Measurements from ENCODE around the gene CRYL1.

- no peak for TF ChIP-seq CTCF (conservative IDR thresholded peaks at IDR 0.05)
- TF ChIP-seq ZFX (IDR thresholded peaks at IDR 0.05) = no peak
Measured at GRCh38 chr13:20570517-20570916, 44.9 kb upstream of the CRYL1 start.

Data from C4-2B (cell line).